ENCODE results near the gene PODXL.

The PODXL gene

DNA sequence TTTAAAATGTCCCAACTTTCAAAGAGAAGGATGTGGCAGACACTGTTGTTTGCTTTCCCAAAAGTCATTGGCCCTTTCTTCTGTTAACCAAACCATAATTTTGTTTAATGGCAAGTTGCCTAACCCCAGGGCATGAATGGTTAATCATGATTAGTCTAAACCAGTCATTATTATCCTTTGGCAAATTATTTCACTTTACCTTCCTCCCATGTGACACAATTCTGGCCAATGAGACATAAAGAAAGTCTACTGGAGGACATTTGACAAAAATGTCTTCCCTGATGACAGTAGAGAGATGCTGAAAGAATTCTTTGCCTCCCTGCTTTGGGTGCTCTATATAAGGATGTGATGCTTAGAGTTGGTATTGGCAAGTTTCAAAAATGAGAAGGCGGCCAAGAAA is 101.9 kb downstream of the PODXL start:
- TF ChIP-seq GATA2 (IDR thresholded peaks at IDR 0.05; ENCODE audit: low read depth, low read length) (no peak), GATA3 (IDR thresholded peaks at IDR 0.05; ENCODE audit: low read depth, low read length) (no peak)
